Neural cell (in vitro differentiated cells): Measurements from ENCODE around the gene IFNLR1. TPM values are rescaled to one million over a fixed set of nuclear protein-coding genes. Genes with fewer than 3 reads are reported as not detected.

ENCODE experiments used
- H2AFZ ChIP-seq: fragments of 200-600, 300-800 bp; sonication (generic), shearing (Covaris generic); 2 replicates; pipeline ENCODE4 v1.6.0; 2014; ENCODE audit warnings: low read depth, mild to moderate bottlenecking, antibody characterized with exemption, low read length, moderate library complexity
- H3F3A ChIP-seq: fragments of 200-600 bp; shearing (Covaris generic); 2 replicates; pipeline ENCODE4 v1.6.1; 2016; ENCODE audit warnings: mild to moderate bottlenecking, moderate library complexity, mixed read lengths, antibody characterized with exemption, low read length; ENCODE audit not compliant: insufficient read depth, poor library complexity, severe bottlenecking
- H3K27ac ChIP-seq: fragments of 200-600, 300-800 bp; sonication (generic), shearing (Covaris generic); 2 replicates; pipeline ENCODE4 v1.5.1; 2014; ENCODE audit warnings: mild to moderate bottlenecking, low read length, moderate library complexity
- H3K27me3 ChIP-seq: fragments of 300-800, 200-600 bp; sonication (generic), shearing (Covaris generic); 2 replicates; pipeline ENCODE4 v1.6.0; 2014; ENCODE audit warnings: mild to moderate bottlenecking, low read depth, low read length, moderate library complexity; ENCODE audit not compliant: insufficient read depth
- H3K36me3 ChIP-seq: fragments of 300-800, 200-600 bp; sonication (generic), shearing (Covaris generic); 2 replicates; pipeline ENCODE4 v1.5.1; 2014; ENCODE audit warnings: mild to moderate bottlenecking, antibody characterized with exemption, low read length, moderate library complexity; ENCODE audit not compliant: insufficient read depth
- H3K4me2 ChIP-seq: fragments of 300-800, 200-600 bp; sonication (generic), shearing (Covaris generic); 2 replicates; pipeline ENCODE4 v1.6.0; 2014; ENCODE audit warnings: mild to moderate bottlenecking, low read length
- H3K4me3 ChIP-seq: fragments of 300-800, 200-600 bp; sonication (generic), shearing (Covaris generic); 2 replicates; pipeline ENCODE4 v1.5.1; 2014; ENCODE audit warnings: mild to moderate bottlenecking, low read length, moderate library complexity
- H3K79me2 ChIP-seq: fragments of 200-600 bp; shearing (Covaris generic); replicated peaks from 2 replicates; pipeline ENCODE4 v1.6.0; 2014; ENCODE audit warnings: mild to moderate bottlenecking, low read length, moderate library complexity; ENCODE audit not compliant: insufficient read depth
- H3K9ac ChIP-seq: fragments of 300-800, 200-600 bp; sonication (generic), shearing (Covaris generic); 2 replicates; pipeline ENCODE4 v1.6.1; 2016; ENCODE audit warnings: mild to moderate bottlenecking, low read length, mixed read lengths
- H3K9me2 ChIP-seq: fragments of 200-600 bp; shearing (Covaris generic); 2 replicates; pipeline ENCODE4 v1.6.1; 2016; ENCODE audit warnings: mild to moderate bottlenecking, low read length, mixed read lengths; ENCODE audit not compliant: insufficient read depth
- H3K9me3 ChIP-seq: fragments of 200-600, 300-800 bp; sonication (generic), shearing (Covaris generic); 2 replicates; pipeline ENCODE4 v1.6.1; 2016; ENCODE audit warnings: mild to moderate bottlenecking, mixed run types, low read length, moderate library complexity, mixed read lengths
- H4K20me1 ChIP-seq: fragments of 200-600 bp; shearing (Covaris generic); 2 replicates; pipeline ENCODE4 v1.6.1; 2016; ENCODE audit warnings: mild to moderate bottlenecking, mixed run types; ENCODE audit not compliant: insufficient read depth
- EP300 ChIP-seq: fragments of 450-650 bp; conservative IDR thresholded peaks from 2 replicates; pipeline ENCODE4 v1.6.1; 2014; ENCODE audit warnings: antibody characterized with exemption, mild to moderate bottlenecking, moderate library complexity; ENCODE audit not compliant: poor library complexity, severe bottlenecking
- EZH2 ChIP-seq: fragments of 200-600, 300-800 bp; shearing (Covaris generic), sonication (generic); IDR thresholded peaks from 2 replicates; pipeline ENCODE4 v1.6.1; 2014; ENCODE audit warnings: antibody characterized with exemption, low read length, borderline replicate concordance, mild to moderate bottlenecking; ENCODE audit not compliant: insufficient read depth, poor library complexity, severe bottlenecking
- MXI1 ChIP-seq: fragments of 450-650 bp; conservative IDR thresholded peaks from 2 replicates; pipeline ENCODE4 v1.6.1; 2014; ENCODE audit warnings: antibody characterized with exemption, mild to moderate bottlenecking; ENCODE audit not compliant: poor library complexity, severe bottlenecking
- POLR2AphosphoS5 ChIP-seq: IDR thresholded peaks from 2 replicates; pipeline ENCODE4 v1.6.1; 2012
- RAD21 ChIP-seq: fragments of 450-650 bp; conservative IDR thresholded peaks from 2 replicates; pipeline ENCODE4 v1.6.1; 2014; ENCODE audit warnings: antibody characterized with exemption, mild to moderate bottlenecking, moderate library complexity
- SMC3 ChIP-seq: fragments of 450-650 bp; conservative IDR thresholded peaks from 2 replicates; pipeline ENCODE4 v1.6.1; 2014; ENCODE audit warnings: antibody characterized with exemption, mild to moderate bottlenecking, moderate library complexity; ENCODE audit not compliant: poor library complexity
- TAF1 ChIP-seq: IDR thresholded peaks from 2 replicates; pipeline ENCODE4 v1.6.1; 2012; ENCODE audit warnings: low read depth
- polyA plus RNA-seq: library from polyadenylated mRNA; depleted of rRNA; stranded (reverse); fragments of >200 nt; gene quantifications from 2 replicates; pipeline ENCODE4 v1.2.3, GENCODE V29; 2014
- TF ChIP-seq, protein P1 (sequence below): IDR thresholded peaks from 2 replicates; pipeline ENCODE4 v1.6.1; 2012; ENCODE audit warnings: borderline replicate concordance
- TF ChIP-seq, protein P2 (sequence below): fragments of 450-650 bp; IDR thresholded peaks from 2 replicates; pipeline ENCODE4 v1.5.1; 2014; ENCODE audit warnings: antibody characterized with exemption, mild to moderate bottlenecking, moderate library complexity; ENCODE audit not compliant: poor library complexity, severe bottlenecking

IFNLR1 gene
- polyA plus RNA-seq, 1 donor from 2014 or later = 0.32 TPM

- Histone ChIP-seq H3K9ac (no peak overlapping the region), H3K9me3 (no peaks in the 10 kb centered on the region), H3F3A (no peaks in the 10 kb centered on the region), H3K4me3 (no peak overlapping the region), H3K27ac (no peak overlapping the region), H3K9me2 (no peaks in the 10 kb centered on the region), H4K20me1 (no peaks in the 10 kb centered on the region), H3K4me2 (no peak overlapping the region), H3K36me3 (no peaks in the 10 kb centered on the region), H3K27me3 (no peaks in the 10 kb centered on the region), H2AFZ (no peak overlapping the region), H3K79me2 (no peaks in the 10 kb centered on the region)
- TF ChIP-seq TAF1 = no peak
- TF ChIP-seq SMC3 = no peak
- TF ChIP-seq POLR2AphosphoS5 = no peak
These were observed 62.1 kb downstream of the IFNLR1 start for GRCh38 chr1:24124980-24125379.

- no peak overlapping the region for H3K9ac ChIP-seq
- no peaks in the 10 kb centered on the region for H3K9me3 ChIP-seq
- H3K36me3 ChIP-seq = no peaks in the 10 kb centered on the region
- H3F3A ChIP-seq = no peaks in the 10 kb centered on the region
- TF ChIP-seq POLR2AphosphoS5 (no peak), EP300 (no peak)
- H3K27ac ChIP-seq = no peak overlapping the region
- H3K79me2 ChIP-seq = no peaks in the 10 kb centered on the region
- no peak overlapping the region for H2AFZ ChIP-seq
- no peaks in the 10 kb centered on the region for H4K20me1 ChIP-seq
- no peak overlapping the region for H3K4me3 ChIP-seq
- H3K9me2 ChIP-seq = no peaks in the 10 kb centered on the region
- H3K27me3 ChIP-seq = no peaks in the 10 kb centered on the region
- no peak overlapping the region for H3K4me2 ChIP-seq
These were observed 63.5 kb downstream of the IFNLR1 start for GRCh38 chr1:24123611-24124010.

- H3K79me2 ChIP-seq = no peaks in the 10 kb centered on the region
- H3F3A ChIP-seq = no peaks in the 10 kb centered on the region
- H3K9me3 ChIP-seq = no peaks in the 10 kb centered on the region
- no peaks in the 10 kb centered on the region for H3K36me3 ChIP-seq
- H3K27ac ChIP-seq = no peak overlapping the region
- no peak overlapping the region for H3K4me3 ChIP-seq
- no peaks in the 10 kb centered on the region for H3K9me2 ChIP-seq
- H2AFZ ChIP-seq = no peak overlapping the region
- TF ChIP-seq RAD21 (no peak), TAF1 (no peak), EP300 (no peak), EZH2 (no peak), MXI1 (no peak), POLR2AphosphoS5 (no peak), SMC3 (no peak)
- TF ChIP-seq, protein P1, sequence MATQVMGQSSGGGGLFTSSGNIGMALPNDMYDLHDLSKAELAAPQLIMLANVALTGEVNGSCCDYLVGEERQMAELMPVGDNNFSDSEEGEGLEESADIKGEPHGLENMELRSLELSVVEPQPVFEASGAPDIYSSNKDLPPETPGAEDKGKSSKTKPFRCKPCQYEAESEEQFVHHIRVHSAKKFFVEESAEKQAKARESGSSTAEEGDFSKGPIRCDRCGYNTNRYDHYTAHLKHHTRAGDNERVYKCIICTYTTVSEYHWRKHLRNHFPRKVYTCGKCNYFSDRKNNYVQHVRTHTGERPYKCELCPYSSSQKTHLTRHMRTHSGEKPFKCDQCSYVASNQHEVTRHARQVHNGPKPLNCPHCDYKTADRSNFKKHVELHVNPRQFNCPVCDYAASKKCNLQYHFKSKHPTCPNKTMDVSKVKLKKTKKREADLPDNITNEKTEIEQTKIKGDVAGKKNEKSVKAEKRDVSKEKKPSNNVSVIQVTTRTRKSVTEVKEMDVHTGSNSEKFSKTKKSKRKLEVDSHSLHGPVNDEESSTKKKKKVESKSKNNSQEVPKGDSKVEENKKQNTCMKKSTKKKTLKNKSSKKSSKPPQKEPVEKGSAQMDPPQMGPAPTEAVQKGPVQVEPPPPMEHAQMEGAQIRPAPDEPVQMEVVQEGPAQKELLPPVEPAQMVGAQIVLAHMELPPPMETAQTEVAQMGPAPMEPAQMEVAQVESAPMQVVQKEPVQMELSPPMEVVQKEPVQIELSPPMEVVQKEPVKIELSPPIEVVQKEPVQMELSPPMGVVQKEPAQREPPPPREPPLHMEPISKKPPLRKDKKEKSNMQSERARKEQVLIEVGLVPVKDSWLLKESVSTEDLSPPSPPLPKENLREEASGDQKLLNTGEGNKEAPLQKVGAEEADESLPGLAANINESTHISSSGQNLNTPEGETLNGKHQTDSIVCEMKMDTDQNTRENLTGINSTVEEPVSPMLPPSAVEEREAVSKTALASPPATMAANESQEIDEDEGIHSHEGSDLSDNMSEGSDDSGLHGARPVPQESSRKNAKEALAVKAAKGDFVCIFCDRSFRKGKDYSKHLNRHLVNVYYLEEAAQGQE = no peak
- TF ChIP-seq, protein P2, sequence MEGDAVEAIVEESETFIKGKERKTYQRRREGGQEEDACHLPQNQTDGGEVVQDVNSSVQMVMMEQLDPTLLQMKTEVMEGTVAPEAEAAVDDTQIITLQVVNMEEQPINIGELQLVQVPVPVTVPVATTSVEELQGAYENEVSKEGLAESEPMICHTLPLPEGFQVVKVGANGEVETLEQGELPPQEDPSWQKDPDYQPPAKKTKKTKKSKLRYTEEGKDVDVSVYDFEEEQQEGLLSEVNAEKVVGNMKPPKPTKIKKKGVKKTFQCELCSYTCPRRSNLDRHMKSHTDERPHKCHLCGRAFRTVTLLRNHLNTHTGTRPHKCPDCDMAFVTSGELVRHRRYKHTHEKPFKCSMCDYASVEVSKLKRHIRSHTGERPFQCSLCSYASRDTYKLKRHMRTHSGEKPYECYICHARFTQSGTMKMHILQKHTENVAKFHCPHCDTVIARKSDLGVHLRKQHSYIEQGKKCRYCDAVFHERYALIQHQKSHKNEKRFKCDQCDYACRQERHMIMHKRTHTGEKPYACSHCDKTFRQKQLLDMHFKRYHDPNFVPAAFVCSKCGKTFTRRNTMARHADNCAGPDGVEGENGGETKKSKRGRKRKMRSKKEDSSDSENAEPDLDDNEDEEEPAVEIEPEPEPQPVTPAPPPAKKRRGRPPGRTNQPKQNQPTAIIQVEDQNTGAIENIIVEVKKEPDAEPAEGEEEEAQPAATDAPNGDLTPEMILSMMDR = no peak
- H4K20me1 ChIP-seq = no peaks in the 10 kb centered on the region
- H3K9ac ChIP-seq = no peak overlapping the region
- no peaks in the 10 kb centered on the region for H3K27me3 ChIP-seq
- H3K4me2 ChIP-seq = no peak overlapping the region
These were observed 64.3 kb downstream of the IFNLR1 start for GRCh38 chr1:24122776-24123175.
